Ishikawa (cell line): ENCODE data around the gene FAF2.

Experiments used
- CEBPB ChIP-seq: IDR thresholded peaks from 2 replicates; pipeline ENCODE4 v1.6.1; 2012
- CREB1 ChIP-seq: IDR thresholded peaks from 2 replicates; pipeline ENCODE4 v1.6.1; 2012; ENCODE audit warnings: low read depth
- EGR1 ChIP-seq: IDR thresholded peaks from 2 replicates; pipeline ENCODE4 v1.6.1; 2012
- EP300 ChIP-seq: IDR thresholded peaks from 2 replicates; pipeline ENCODE4 v1.6.1; 2012; ENCODE audit warnings: borderline replicate concordance
- FOXM1 ChIP-seq: IDR thresholded peaks from 2 replicates; pipeline ENCODE4 v1.6.1; 2012; ENCODE audit warnings: low read depth, borderline replicate concordance
- NFIC ChIP-seq: IDR thresholded peaks from 2 replicates; pipeline ENCODE4 v1.6.1; 2012
- RAD21 ChIP-seq: IDR thresholded peaks from 2 replicates; pipeline ENCODE4 v1.6.1; 2012; ENCODE audit warnings: low read depth
- TAF1 ChIP-seq: IDR thresholded peaks from 2 replicates; pipeline ENCODE4 v1.6.1; 2012; ENCODE audit warnings: low read depth, mild to moderate bottlenecking
- TCF12 ChIP-seq: IDR thresholded peaks from 2 replicates; pipeline ENCODE4 v1.6.1; 2012; ENCODE audit warnings: low read depth
- TEAD4 ChIP-seq: IDR thresholded peaks from 2 replicates; pipeline ENCODE4 v1.6.1; 2012
- YY1 ChIP-seq: IDR thresholded peaks from 2 replicates; pipeline ENCODE4 v1.6.1; 2012; ENCODE audit warnings: low read depth
- ZBTB7A ChIP-seq: IDR thresholded peaks from 2 replicates; pipeline ENCODE4 v1.6.1; 2012; ENCODE audit warnings: low read depth
- TF ChIP-seq, protein P1 (sequence below): IDR thresholded peaks from 2 replicates; pipeline ENCODE4 v1.6.1; 2012; ENCODE audit warnings: low read depth, mild to moderate bottlenecking
- TF ChIP-seq, protein P2 (sequence below): IDR thresholded peaks from 2 replicates; pipeline ENCODE4 v1.6.1; 2012
- TF ChIP-seq, protein P3 (sequence below): IDR thresholded peaks from 2 replicates; pipeline ENCODE4 v1.6.1; 2012

Gene FAF2

DNA sequence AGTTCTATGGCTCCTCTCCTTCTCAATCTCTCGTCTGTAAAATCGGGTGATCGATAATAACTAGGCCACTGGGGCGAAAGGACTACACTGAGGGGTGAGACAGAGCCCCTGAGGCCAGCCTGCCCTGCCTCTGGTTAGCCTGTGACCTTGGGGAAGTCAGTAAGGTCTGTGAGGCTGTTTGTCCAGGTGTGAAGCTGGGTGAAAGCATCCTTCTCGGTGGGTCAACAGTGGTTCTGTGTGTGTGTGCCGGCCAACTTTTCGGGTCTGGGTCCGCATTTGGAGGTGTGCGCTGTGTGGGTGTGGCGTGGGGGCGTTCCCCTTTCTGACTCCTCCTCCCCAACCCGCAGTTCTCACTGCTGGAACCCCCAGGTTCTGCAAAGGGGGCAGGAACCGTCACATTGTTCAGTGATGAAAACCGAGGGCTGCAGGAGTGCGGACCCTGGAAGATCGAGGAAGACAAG is 94.0 kb downstream of the FAF2 start:
- TF ChIP-seq, protein P1, sequence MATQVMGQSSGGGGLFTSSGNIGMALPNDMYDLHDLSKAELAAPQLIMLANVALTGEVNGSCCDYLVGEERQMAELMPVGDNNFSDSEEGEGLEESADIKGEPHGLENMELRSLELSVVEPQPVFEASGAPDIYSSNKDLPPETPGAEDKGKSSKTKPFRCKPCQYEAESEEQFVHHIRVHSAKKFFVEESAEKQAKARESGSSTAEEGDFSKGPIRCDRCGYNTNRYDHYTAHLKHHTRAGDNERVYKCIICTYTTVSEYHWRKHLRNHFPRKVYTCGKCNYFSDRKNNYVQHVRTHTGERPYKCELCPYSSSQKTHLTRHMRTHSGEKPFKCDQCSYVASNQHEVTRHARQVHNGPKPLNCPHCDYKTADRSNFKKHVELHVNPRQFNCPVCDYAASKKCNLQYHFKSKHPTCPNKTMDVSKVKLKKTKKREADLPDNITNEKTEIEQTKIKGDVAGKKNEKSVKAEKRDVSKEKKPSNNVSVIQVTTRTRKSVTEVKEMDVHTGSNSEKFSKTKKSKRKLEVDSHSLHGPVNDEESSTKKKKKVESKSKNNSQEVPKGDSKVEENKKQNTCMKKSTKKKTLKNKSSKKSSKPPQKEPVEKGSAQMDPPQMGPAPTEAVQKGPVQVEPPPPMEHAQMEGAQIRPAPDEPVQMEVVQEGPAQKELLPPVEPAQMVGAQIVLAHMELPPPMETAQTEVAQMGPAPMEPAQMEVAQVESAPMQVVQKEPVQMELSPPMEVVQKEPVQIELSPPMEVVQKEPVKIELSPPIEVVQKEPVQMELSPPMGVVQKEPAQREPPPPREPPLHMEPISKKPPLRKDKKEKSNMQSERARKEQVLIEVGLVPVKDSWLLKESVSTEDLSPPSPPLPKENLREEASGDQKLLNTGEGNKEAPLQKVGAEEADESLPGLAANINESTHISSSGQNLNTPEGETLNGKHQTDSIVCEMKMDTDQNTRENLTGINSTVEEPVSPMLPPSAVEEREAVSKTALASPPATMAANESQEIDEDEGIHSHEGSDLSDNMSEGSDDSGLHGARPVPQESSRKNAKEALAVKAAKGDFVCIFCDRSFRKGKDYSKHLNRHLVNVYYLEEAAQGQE, result no peak
- TF ChIP-seq CEBPB (no peak), RAD21 (no peak), TCF12 (no peak), YY1 (no peak), TAF1 (no peak), CREB1 (no peak), ZBTB7A (no peak), FOXM1 (no peak), EP300 (no peak), NFIC (no peak), TEAD4 (no peak), EGR1 (no peak)
- TF ChIP-seq, protein P2, sequence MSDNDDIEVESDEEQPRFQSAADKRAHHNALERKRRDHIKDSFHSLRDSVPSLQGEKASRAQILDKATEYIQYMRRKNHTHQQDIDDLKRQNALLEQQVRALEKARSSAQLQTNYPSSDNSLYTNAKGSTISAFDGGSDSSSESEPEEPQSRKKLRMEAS, result no peak
- TF ChIP-seq, protein P3, sequence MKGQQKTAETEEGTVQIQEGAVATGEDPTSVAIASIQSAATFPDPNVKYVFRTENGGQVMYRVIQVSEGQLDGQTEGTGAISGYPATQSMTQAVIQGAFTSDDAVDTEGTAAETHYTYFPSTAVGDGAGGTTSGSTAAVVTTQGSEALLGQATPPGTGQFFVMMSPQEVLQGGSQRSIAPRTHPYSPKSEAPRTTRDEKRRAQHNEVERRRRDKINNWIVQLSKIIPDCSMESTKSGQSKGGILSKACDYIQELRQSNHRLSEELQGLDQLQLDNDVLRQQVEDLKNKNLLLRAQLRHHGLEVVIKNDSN, result no peak

DNA sequence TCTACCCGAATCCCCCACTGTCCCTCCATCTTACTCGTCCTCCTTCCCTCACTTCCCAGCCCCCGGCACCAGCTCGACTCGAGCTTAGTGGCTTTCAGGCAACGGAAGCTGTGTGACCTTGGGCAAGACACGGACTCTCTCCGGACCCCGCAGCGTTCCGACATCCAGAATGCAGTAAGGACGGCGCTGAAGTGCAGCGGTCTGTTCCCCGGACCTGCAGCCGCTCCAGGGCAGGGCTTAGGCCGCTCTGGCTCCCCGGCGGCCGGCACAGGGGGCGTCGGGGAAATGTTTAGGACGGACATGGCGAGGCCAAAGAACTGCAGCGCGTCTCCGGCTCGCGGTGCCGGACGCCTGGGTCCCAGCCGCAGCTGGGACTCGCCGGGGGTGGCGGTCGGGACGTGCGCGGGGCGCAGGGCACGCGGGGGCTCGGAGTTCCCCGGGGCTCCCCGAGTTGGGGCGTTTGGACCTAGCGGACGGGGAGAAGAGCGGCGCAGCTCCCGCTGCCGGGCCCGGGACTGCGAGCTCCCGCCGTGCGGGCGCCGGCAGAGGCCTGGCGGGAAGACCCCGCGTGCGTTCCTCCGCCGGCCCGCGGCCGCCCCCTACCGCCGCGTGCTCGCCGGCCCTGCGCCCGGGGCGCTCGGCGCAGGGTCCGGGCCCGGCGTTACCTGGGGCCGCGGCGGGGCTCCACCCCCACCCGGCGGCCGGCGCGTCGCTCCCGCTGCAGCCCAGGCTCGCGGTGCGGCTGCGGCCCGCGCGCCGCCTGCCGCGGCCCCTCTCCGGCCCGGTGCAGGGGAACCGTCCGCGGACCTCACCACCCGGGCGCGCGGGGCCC is 94.6 kb downstream of the FAF2 start:
- TF ChIP-seq RAD21 (peak; percentile 12; the same call in 1 of the 2 replicates), ZBTB7A (no peak), TAF1 (no peak), NFIC (no peak)
- TF ChIP-seq, protein P2, result peak; percentile 46
- TF ChIP-seq, protein P3, result no peak

DNA sequence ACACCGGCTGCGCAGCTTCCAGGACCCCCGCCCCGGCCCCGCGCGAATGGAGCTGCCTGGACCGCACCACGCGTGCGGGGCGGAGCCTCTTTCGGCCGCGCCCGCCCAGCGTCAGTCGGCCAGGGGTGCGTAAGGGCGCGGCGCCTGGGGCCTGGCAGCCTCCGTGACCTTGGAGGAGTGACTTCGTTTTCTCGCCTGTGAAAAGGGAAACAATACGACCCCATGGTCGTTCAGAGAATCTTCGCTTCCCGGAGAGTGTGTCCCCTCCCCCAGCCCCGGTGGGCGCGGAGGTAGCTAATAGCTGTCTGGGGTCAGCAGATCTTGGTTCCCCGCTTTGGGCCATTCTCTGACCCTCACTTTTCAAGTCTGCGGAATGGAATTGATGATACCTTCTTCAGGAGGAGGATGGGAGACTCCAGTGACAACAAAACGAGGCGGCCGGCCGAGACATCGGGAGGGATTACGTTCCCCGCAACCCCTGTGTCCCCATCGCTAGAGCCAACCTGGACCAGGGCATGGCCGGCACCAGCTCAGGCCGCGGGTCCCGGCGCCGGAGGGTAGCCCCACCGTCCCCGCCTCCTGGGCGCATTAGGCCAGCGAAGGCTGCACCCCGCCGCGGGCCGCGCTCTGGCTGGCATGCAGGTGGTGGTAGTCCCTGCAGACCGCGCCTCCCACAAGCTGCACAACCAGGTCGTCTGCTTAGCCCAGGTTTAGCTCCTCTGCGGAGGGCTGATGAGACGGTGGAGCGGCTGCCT is 95.4 kb downstream of the FAF2 start:
- 0 out of 2 replicates have a peak, but pooled peaks have one; percentile 18 for TF ChIP-seq TCF12
- no peak for TF ChIP-seq EGR1
- no peak for TF ChIP-seq ZBTB7A
- TF ChIP-seq, protein P2, result peak; percentile 9
- TF ChIP-seq TAF1, result 0 out of 2 replicates have a peak, but pooled peaks have one; percentile 31
- TF ChIP-seq CEBPB, result no peak
- TF ChIP-seq EP300, result no peak
- TF ChIP-seq TEAD4, result 0 out of 2 replicates have a peak, but pooled peaks have one; percentile 28
- TF ChIP-seq, protein P1, result no peak
- no peak for TF ChIP-seq FOXM1
- TF ChIP-seq CREB1, result no peak
- TF ChIP-seq, protein P3, result no peak
- no peak for TF ChIP-seq NFIC
- no peak for TF ChIP-seq YY1

DNA sequence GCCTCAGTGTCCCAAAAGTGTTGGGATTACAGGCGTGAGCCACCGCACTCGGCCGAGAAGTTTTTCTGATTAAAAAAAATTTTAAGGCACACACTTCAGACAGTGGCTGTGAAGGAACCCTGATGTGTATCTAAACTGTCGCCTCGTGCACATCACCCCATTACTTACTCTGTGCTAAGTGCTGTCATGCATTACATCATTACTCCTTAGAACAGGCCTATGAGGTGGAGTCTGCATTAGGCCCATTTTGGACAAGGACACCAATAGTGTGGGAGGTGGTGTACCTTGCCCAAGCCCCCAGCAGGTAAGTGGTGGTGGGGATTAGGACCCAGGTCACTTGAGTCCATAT is 97.2 kb downstream of the FAF2 start:
- TF ChIP-seq, protein P1, result no peak
- TF ChIP-seq ZBTB7A (no peak), CEBPB (no peak), FOXM1 (no peak), TEAD4 (no peak), EP300 (no peak)
